HG03139 (cell line): ENCODE data around the gene MAN2A1.
"Not testable (repeated sequence)": the region's sequence is repeated elsewhere in the genome, so short reads cannot be mapped to it uniquely, and the experiment has no call there.

Experiments used
- ATAC-seq: cut with Tn5 transposase; IDR thresholded peaks from one replicate; pipeline ENCODE4 v1.9.1; 2021; ENCODE audit not compliant: unreplicated experiment

Gene MAN2A1

GRCh38 chr5:109857405-109858031 lies 167.8 kb downstream of the MAN2A1 start:
- ATAC-seq: no peak

GRCh38 chr5:109859537-109859936 lies 169.8 kb downstream of the MAN2A1 start:
- ATAC-seq: no peak

- ATAC-seq: no peak
Measured at GRCh38 chr5:109862301-109862700, 172.6 kb downstream of the MAN2A1 start.

GRCh38 chr5:109863752-109864151 lies 174.0 kb downstream of the MAN2A1 start:
- no peak for ATAC-seq

GRCh38 chr5:109865637-109866036 lies 175.9 kb downstream of the MAN2A1 start:
- no peak for ATAC-seq

GRCh38 chr5:109866051-109866450 lies 176.3 kb downstream of the MAN2A1 start:
- no peak for ATAC-seq

GRCh38 chr5:109868737-109869136 lies 179.0 kb downstream of the MAN2A1 start:
- no peak for ATAC-seq

- no peak for ATAC-seq
Measured at GRCh38 chr5:109873687-109874086, 184.0 kb downstream of the MAN2A1 start.

GRCh38 chr5:109874108-109874507 lies 184.4 kb downstream of the MAN2A1 start:
- ATAC-seq: no peak

GRCh38 chr5:109876030-109876725 lies 186.5 kb downstream of the MAN2A1 start:
- ATAC-seq: no peak

GRCh38 chr5:109876941-109877669 lies 187.4 kb downstream of the MAN2A1 start:
- ATAC-seq: no peak

- no peak for ATAC-seq
Measured at GRCh38 chr5:109877670-109878045, 187.9 kb downstream of the MAN2A1 start.

GRCh38 chr5:109878887-109879286 lies 189.2 kb downstream of the MAN2A1 start:
- ATAC-seq: no peak

GRCh38 chr5:109880907-109881685 lies 191.4 kb downstream of the MAN2A1 start:
- no peak for ATAC-seq

GRCh38 chr5:109882546-109882945 lies 192.8 kb downstream of the MAN2A1 start:
- ATAC-seq: no peak

- ATAC-seq: no peak
Measured at GRCh38 chr5:109884676-109885075, 194.9 kb downstream of the MAN2A1 start.

GRCh38 chr5:109885205-109885604 lies 195.5 kb downstream of the MAN2A1 start:
- ATAC-seq: no peak

- ATAC-seq: no peak
Measured at GRCh38 chr5:109888989-109889388, 199.3 kb downstream of the MAN2A1 start.

GRCh38 chr5:109893271-109893670 lies 203.5 kb downstream of the MAN2A1 start:
- ATAC-seq: not testable (repeated sequence)

GRCh38 chr5:109898269-109899162 lies 208.8 kb downstream of the MAN2A1 start:
- no peak for ATAC-seq
